Endothelial cell of umbilical vein (primary cell): ENCODE measurements around the gene USH1C. TPM values are rescaled to one million over a fixed set of nuclear protein-coding genes. Genes with fewer than 3 reads are reported as not detected.

Source experiments
- BruUV-seq: library from RNA; stranded (reverse); fragments of 400-500 nt; replicated peaks from 2 replicates; lab custom pipeline; 2021; lab: Mats Ljungman, UMichigan
- CTCF ChIA-PET: fragments of 300-600, 350-600 bp; sonication (Branson Sonifier 250); formaldehyde crosslinking; loops from one replicate; lab custom pipeline; 2021; ENCODE audit warnings: antibody characterized with exemption, inconsistent platforms; lab: Charles Lee
- POLR2A ChIA-PET: fragments of 300-600, 350-600 bp; sonication (Branson Sonifier 250); formaldehyde crosslinking; loops from one replicate; lab custom pipeline; 2021; ENCODE audit warnings: antibody characterized with exemption, inconsistent platforms; lab: Charles Lee
- DNase-seq: peaks from one replicate; pipeline ENCODE4 v3.0.0-alpha.2; 2011; ENCODE audit warnings: low read depth, low spot score
- FAIRE-seq: peaks from 2 replicates; lab custom pipeline; 2011; peaks lifted over from hg19 to GRCh38; lab: Jason Lieb, UNC
- H2AFZ ChIP-seq: 2 replicates; pipeline ENCODE4 v1.6.0; 2012; ENCODE audit warnings: low read depth, low read length, control low read depth, inconsistent platforms
- H3K27ac ChIP-seq: 2 replicates; pipeline ENCODE4 v1.5.1; 2011; ENCODE audit warnings: low read depth, mild to moderate bottlenecking, control low read depth, low read length, moderate library complexity; ENCODE audit not compliant: insufficient read depth
- H3K27me3 ChIP-seq, 2 experiments: 2 replicates each; pipeline versions ENCODE4 v1.6.0 to v1.6.1; 2011; ENCODE audit warnings: low read length in 2 of 2, mixed read lengths in 1 of 2; ENCODE audit not compliant: control insufficient read depth in 2 of 2, insufficient read depth in 2 of 2
- H3K36me3 ChIP-seq, 2 experiments: 2 replicates in 1 of 2; 3 replicates in 1 of 2; pipeline ENCODE4 v1.5.1; 2011; ENCODE audit warnings: low read length in 2 of 2, mild to moderate bottlenecking in 1 of 2, moderate library complexity in 1 of 2; ENCODE audit not compliant: control insufficient read depth in 2 of 2, insufficient read depth in 2 of 2; ENCODE audit errors: extremely low read depth in 1 of 2
- H3K4me1 ChIP-seq: 3 replicates; pipeline ENCODE4 v1.5.1; 2011; ENCODE audit warnings: mild to moderate bottlenecking, low read length; ENCODE audit not compliant: control insufficient read depth, insufficient read depth; ENCODE audit errors: extremely low read depth
- H3K4me2 ChIP-seq: 2 replicates; pipeline ENCODE4 v1.6.1; 2011; ENCODE audit warnings: low read length, control low read depth, mixed read lengths; ENCODE audit not compliant: insufficient read depth
- H3K4me3 ChIP-seq, 3 experiments: fragments of 200-600 bp in 1 of 3; sonication (generic), shearing (Covaris generic) in 1 of 3; replicated peaks in 1 of 3; 2 replicates each; pipeline ENCODE4 v1.5.1; 2011 to 2016; ENCODE audit warnings: control low read depth in 3 of 3, low read length in 3 of 3, mild to moderate bottlenecking in 2 of 3, inconsistent platforms in 1 of 3, low read depth in 1 of 3, moderate library complexity in 1 of 3; ENCODE audit not compliant: insufficient read depth in 1 of 3
- H3K79me2 ChIP-seq: 2 replicates; pipeline ENCODE4 v1.6.0; 2012; ENCODE audit warnings: low read length, inconsistent platforms; ENCODE audit not compliant: control insufficient read depth, insufficient read depth
- H3K9ac ChIP-seq: replicated peaks from 2 replicates; pipeline ENCODE3; 2011; ENCODE audit warnings: low read length, control low read depth; ENCODE audit not compliant: insufficient read depth; ENCODE audit errors: extremely low read depth
- H3K9me1 ChIP-seq: replicated peaks from 3 replicates; pipeline ENCODE4 v1.6.0; 2011; ENCODE audit warnings: mild to moderate bottlenecking, low read length; ENCODE audit not compliant: control insufficient read depth, insufficient read depth; ENCODE audit errors: extremely low read depth
- H3K9me3 ChIP-seq: replicated peaks from 2 replicates; pipeline ENCODE4 v1.5.1; 2012; ENCODE audit warnings: low read length, inconsistent platforms; ENCODE audit not compliant: control insufficient read depth, insufficient read depth
- H4K20me1 ChIP-seq: replicated peaks from 2 replicates; pipeline ENCODE3; 2011; ENCODE audit warnings: mild to moderate bottlenecking, low read length; ENCODE audit not compliant: control insufficient read depth, insufficient read depth; ENCODE audit errors: extremely low read depth
- CTCF ChIP-seq, 2 donors: IDR thresholded peaks; 1 replicate in 1 of 2; 2 replicates in 1 of 2; pipeline ENCODE4 v1.5.1; 2011; ENCODE audit warnings: low read length in 2 of 2, mild to moderate bottlenecking in 2 of 2, moderate library complexity in 2 of 2, control low read depth in 1 of 2, inconsistent platforms in 1 of 2, low read depth in 1 of 2; ENCODE audit not compliant: insufficient read depth in 1 of 2; ENCODE audit errors: extremely low read depth in 1 of 2
- EZH2 ChIP-seq: IDR thresholded peaks from 2 replicates; pipeline ENCODE4 v1.6.1; 2012; ENCODE audit warnings: borderline replicate concordance, low read depth, mild to moderate bottlenecking, moderate library complexity, low read length, inconsistent platforms; ENCODE audit not compliant: severe bottlenecking
- FOS ChIP-seq: IDR thresholded peaks from 2 replicates; pipeline ENCODE4 v1.6.1; 2011; ENCODE audit warnings: mild to moderate bottlenecking, low read length, moderate library complexity, borderline replicate concordance; ENCODE audit not compliant: insufficient read depth
- GATA2 ChIP-seq: IDR thresholded peaks from 2 replicates; pipeline ENCODE4 v1.7.0; 2011; ENCODE audit warnings: low read depth, mild to moderate bottlenecking, moderate library complexity, mixed read lengths, low read length; ENCODE audit not compliant: insufficient read length, insufficient read depth
- MYC ChIP-seq: IDR thresholded peaks from one replicate; pipeline ENCODE4 v1.6.1; 2011; ENCODE audit warnings: mild to moderate bottlenecking, low read depth, low read length
- POLR2A ChIP-seq: IDR thresholded peaks from 2 replicates; pipeline ENCODE4 v1.6.1; 2012; ENCODE audit warnings: low read depth, mild to moderate bottlenecking, control low read depth, low read length
- POLR2AphosphoS5 ChIP-seq: IDR thresholded peaks from 2 replicates; pipeline ENCODE4 v1.6.1; 2012; ENCODE audit warnings: low read depth, mild to moderate bottlenecking, control low read depth, low read length, moderate library complexity; ENCODE audit not compliant: insufficient read depth
- dilution Hi-C: fragments of 300-500 bp; cut with MboI; formaldehyde crosslinking; loops from one replicate; pipeline ENCODE4 v1.15.0; 2019; ENCODE audit warnings: low sequenced_read_pairs; ENCODE audit not compliant: extremely low pct_ligation_motif_present
- intact Hi-C: fragments of 100-400 bp; cut with micrococcal nuclease; formaldehyde crosslinking; loops from one replicate; pipeline ENCODE4 v1.10.0; 2022
- polyA plus RNA-seq, 4 experiments: library from polyadenylated mRNA; depleted of rRNA in 3 of 4; stranded (reverse) in 3 of 4; unstranded in 1 of 4; fragments of >200 nt; gene quantifications; 2 replicates each; pipeline versions ENCODE4 v1.2.1 to v1.2.3, GENCODE V29; 2011 to 2012; ENCODE audit warnings: missing spikeins in 1 of 4
- total RNA-seq: library from RNA; stranded (reverse); gene quantifications from 2 replicates; pipeline ENCODE4 v1.2.3, GENCODE V29; 2021

The USH1C gene
- total and polyA plus RNA-seq, 2 donors (not counting 3 experiments of a cell fraction or from before 2014, with no cell fraction given): not detected

- Histone ChIP-seq H3K79me2 (no peaks in the 10 kb centered on the region), H3K4me3 (no peak overlapping the region), H3K9me3 (no peaks in the 10 kb centered on the region), H3K9me1 (no peaks in the 10 kb centered on the region), H3K27ac (no peak overlapping the region), H4K20me1 (no peaks in the 10 kb centered on the region), H3K4me2 (no peak overlapping the region), H2AFZ (no peak overlapping the region), H3K9ac (no peak overlapping the region), H3K36me3 (no peaks in the 10 kb centered on the region), H3K4me1 (no peaks in the 10 kb centered on the region), H3K27me3 (peaks cover 2 to 5% of the 10 kb centered on the region in 2 experiments)
- ChIA-PET CTCF (no interaction called here), POLR2A (no interaction called here)
- no TSS peak for BruUV-seq
- TF ChIP-seq POLR2A (no peak), EZH2 (no peak), FOS (no peak), CTCF (IDR thresholded peaks at IDR 0.05; ENCODE audit: extremely low read depth in 1 of 2, insufficient read depth in 1 of 2, low read depth in 1 of 2, low read length in 2 of 2) (no peak), MYC (no peak), GATA2 (no peak), POLR2AphosphoS5 (no peak)
- dilution Hi-C loops: no loop called here
- DNase-seq (no peak), FAIRE-seq (no peak)
- intact Hi-C loops: no loop called here
Measured at GRCh38 chr11:17535488-17535887, 8.7 kb downstream of the USH1C start.
